ENCODE results near the gene CDR2L.

CDR2L gene

GRCh38 chr17:75031972-75032719, 44.7 kb downstream of the CDR2L start:
- TF ChIP-seq REST (IDR thresholded peaks at IDR 0.05; ENCODE audit: insufficient read depth in 1 of 2, low read depth in 2 of 2, low read length in 2 of 2) = no peak
- peak; percentile 26; the same call in 1 of the 2 replicates for TF ChIP-seq SIN3A (IDR thresholded peaks at IDR 0.05; ENCODE audit: borderline replicate concordance, insufficient read depth, low read length)

GRCh38 chr17:75032720-75033280, 45.4 kb downstream of the CDR2L start:
- TF ChIP-seq POLR2AphosphoS5 (IDR thresholded peaks at IDR 0.05; ENCODE audit: low read depth, low read length) = no peak
- TF ChIP-seq FOXP2 (optimal IDR thresholded peaks at IDR 0.05; ENCODE audit: borderline replicate concordance, extremely low read depth, extremely low read length, insufficient read depth) = no peak
- no peak for TF ChIP-seq REST (IDR thresholded peaks at IDR 0.05; ENCODE audit: insufficient read depth in 1 of 2, low read depth in 2 of 2, low read length in 2 of 2)
- TF ChIP-seq TAF1 (IDR thresholded peaks at IDR 0.05; ENCODE audit: borderline replicate concordance, insufficient read depth, low read length) = no peak
- TF ChIP-seq SIN3A (IDR thresholded peaks at IDR 0.05; ENCODE audit: borderline replicate concordance, insufficient read depth, low read length) = no peak

GRCh38 chr17:75033346-75034235, 46.2 kb downstream of the CDR2L start:
- TF ChIP-seq TAF1 (IDR thresholded peaks at IDR 0.05; ENCODE audit: borderline replicate concordance, insufficient read depth, low read length) (0 out of 2 replicates have a peak, but pooled peaks have one; percentile 1), FOXP2 (optimal IDR thresholded peaks at IDR 0.05; ENCODE audit: borderline replicate concordance, extremely low read depth, extremely low read length, insufficient read depth) (no peak), SIN3A (IDR thresholded peaks at IDR 0.05; ENCODE audit: borderline replicate concordance, insufficient read depth, low read length) (peak; percentile 67; the same call in 1 of the 2 replicates)

- TF ChIP-seq POLR2AphosphoS5 (IDR thresholded peaks at IDR 0.05; ENCODE audit: low read depth, low read length) = no peak; the same call in 1 of the 2 replicates
- TF ChIP-seq TAF1 (IDR thresholded peaks at IDR 0.05; ENCODE audit: borderline replicate concordance, insufficient read depth, low read length) = peak; percentile 3; the same call in 1 of the 2 replicates
- peak in 1 of 2 experiments; percentile 41; a peak in 1 of 4 replicates for TF ChIP-seq REST (IDR thresholded peaks at IDR 0.05; ENCODE audit: insufficient read depth in 1 of 2, low read depth in 2 of 2, low read length in 2 of 2)
- TF ChIP-seq FOXP2 (optimal IDR thresholded peaks at IDR 0.05; ENCODE audit: borderline replicate concordance, extremely low read depth, extremely low read length, insufficient read depth) = no peak
- peak; percentile 88; the same call in 1 of the 2 replicates for TF ChIP-seq SIN3A (IDR thresholded peaks at IDR 0.05; ENCODE audit: borderline replicate concordance, insufficient read depth, low read length)
Observed at GRCh38 chr17:75034236-75034908, 46.9 kb downstream of the CDR2L start.

Measured in PFSK-1 (cell line).